HG03521 (cell line): ENCODE data around the gene MYL3.

ENCODE experiments used
- ATAC-seq: cut with Tn5 transposase; IDR thresholded peaks from one replicate; pipeline ENCODE4 v1.9.1; 2021; ENCODE audit warnings: mild to moderate bottlenecking, moderate library complexity; ENCODE audit not compliant: unreplicated experiment

The MYL3 gene

DNA sequence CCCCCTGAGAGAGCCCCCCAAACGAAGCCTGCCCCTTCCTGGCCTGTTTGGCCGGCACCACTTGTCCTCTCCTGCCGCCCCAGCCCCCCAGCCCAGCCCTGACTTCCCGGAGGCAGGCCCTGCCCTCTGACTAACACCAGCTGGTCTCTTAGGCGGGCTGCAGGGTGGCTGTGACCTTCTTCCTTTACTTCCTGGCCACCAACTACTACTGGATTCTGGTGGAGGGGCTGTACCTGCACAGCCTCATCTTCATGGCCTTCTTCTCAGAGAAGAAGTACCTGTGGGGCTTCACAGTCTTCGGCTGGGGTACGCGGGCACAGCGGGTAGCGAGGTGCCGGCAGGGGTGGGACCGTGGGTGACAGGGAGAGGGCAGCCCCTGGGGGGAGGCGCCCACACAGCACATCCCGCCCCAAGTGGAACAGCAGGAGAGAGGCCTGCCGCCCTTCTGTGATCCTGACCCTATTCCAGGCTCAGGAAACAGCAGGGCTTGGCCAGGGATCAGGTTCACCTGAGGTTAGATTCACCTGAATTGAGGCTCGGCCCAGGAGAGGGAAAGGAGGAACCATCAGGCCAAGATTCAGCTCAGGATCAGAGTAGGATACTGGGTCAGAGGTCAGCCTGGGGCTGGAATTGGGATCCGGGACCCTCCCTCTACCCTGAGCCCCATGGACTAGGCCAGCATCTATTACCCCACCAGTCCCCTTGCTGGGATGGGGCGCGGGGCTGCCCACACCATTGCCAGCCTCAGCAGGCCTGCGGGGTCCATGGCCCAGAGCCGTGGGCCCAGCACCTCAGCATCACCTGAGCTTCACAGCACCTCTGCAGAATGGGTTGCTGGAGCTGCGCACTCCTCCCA is 36.1 kb upstream of the MYL3 start:
- no peak for ATAC-seq

DNA sequence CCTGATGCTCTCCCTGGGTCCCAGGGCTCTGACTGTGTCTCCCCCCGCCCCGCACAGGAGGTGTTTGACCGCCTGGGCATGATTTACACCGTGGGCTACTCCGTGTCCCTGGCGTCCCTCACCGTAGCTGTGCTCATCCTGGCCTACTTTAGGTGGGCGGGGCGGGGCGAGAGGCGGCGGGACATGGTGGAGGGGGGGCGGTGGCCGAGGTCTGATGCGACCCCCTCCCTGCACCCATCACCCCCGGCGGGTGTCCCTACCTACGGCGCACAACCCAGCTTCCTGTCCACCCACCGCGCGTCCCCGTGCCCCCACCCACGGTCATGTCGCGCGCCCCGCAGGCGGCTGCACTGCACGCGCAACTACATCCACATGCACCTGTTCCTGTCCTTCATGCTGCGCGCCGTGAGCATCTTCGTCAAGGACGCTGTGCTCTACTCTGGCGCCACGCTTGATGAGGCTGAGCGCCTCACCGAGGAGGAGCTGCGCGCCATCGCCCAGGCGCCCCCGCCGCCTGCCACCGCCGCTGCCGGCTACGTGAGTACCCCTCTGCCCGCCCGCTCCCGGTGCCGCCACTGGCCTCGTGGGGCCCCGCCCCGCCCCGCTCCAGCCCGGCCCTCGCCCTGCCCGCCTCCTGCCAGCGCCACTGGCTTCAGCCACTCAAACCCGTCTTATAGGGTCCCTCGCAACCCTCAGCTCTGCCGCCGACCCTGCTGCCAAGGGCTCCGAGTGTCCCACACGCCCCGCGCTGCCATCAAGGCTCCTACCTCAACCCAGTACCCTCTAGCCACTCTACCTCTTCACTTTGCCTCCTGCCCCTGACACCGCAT is 35.3 kb upstream of the MYL3 start:
- ATAC-seq, result no peak

- ATAC-seq, result no peak
These were observed 34.6 kb upstream of the MYL3 start for GRCh38 chr3:46897829-46898320.

GRCh38 chr3:46897031-46897430 is 33.8 kb upstream of the MYL3 start:
- no peak for ATAC-seq

DNA sequence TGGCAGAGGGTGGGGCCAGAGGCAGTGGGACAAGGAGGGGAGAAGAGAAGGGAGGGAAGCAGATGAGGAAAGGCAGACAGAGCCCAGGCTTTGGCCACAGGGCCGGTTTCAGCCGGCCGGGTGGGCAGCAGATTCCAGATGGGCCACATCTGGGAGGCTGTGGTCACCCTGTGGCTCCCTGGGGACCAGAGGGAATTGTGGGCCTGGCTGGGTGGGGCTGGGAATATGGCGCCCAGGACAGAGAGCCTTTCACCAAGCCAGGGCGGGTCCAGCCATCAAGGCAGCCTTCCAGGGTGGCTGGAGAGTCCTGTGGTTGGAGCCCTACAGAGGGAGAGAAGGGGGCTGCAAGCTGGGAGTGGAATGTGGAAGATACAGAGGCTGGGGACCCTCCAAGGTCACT is 33.1 kb upstream of the MYL3 start:
- no peak for ATAC-seq

GRCh38 chr3:46895761-46896160 is 32.5 kb upstream of the MYL3 start:
- ATAC-seq, result no peak

GRCh38 chr3:46895204-46895660 is 32.0 kb upstream of the MYL3 start:
- ATAC-seq, result no peak

- no peak for ATAC-seq
These were observed 31.0 kb upstream of the MYL3 start for GRCh38 chr3:46894256-46894655.

DNA sequence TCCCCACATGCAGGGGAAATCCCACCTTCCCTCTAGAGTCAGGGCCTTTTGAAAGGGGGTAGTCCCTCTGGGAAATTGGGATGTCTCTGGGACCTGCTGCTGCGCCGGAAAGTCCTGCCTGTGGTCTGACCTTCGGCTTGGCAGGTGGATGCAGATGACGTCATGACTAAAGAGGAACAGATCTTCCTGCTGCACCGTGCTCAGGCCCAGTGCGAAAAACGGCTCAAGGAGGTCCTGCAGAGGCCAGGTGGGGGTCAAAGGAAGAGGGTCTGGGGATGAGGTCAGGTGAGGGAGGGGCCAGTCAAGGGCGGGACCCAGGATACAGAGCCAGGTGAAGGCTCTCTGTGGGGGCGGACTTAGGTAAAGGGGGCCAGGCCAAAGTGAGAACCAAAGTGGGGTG is 30.5 kb upstream of the MYL3 start:
- ATAC-seq, result no peak

GRCh38 chr3:46893146-46893748 is 30.0 kb upstream of the MYL3 start:
- ATAC-seq, result no peak

DNA sequence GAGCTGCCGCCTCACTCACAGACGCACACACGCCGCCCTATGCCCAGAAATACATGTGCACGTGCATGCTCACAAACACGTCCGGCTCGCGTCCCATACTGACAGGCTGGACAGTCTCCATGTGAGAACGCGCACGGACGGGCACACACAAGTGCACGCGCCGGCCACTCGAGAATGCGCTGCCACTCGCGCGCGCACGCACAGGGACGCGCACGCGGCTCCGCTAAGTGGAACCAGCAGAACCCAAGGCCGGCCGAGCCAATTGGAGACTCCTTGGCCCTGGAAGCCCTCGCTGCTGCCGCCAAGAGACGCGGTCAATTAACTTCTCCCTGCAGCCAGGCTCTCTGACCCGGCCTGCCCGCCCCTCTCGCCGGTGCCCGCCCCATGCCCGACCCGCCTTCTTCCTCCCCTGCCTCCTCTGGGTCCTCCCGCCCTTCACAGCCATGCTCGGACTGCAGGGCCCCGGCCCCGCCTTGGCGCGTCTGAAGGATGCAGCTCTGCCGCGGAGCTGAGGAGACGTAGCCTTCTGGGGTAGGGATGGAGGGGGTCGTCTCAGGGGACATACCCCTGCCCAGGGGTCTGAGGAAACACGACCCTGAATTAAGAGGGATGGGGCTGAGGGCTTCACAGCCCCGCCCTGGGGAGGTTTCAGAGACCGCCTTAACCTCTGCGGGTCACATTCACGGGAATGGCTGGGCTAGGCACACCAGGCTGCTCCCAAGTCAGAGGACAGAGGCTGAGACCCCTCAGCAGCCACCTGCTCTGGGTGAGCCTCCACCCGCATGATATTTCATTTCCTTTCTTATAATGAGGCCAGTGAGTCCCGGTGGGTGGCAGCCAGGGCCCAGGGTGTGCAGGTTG is 29.3 kb upstream of the MYL3 start:
- no peak for ATAC-seq

- no peak for ATAC-seq
These were observed 27.9 kb upstream of the MYL3 start for GRCh38 chr3:46891132-46891531.

GRCh38 chr3:46890132-46890531 is 26.9 kb upstream of the MYL3 start:
- ATAC-seq, result no peak

GRCh38 chr3:46889381-46890110 is 26.3 kb upstream of the MYL3 start:
- ATAC-seq, result no peak

DNA sequence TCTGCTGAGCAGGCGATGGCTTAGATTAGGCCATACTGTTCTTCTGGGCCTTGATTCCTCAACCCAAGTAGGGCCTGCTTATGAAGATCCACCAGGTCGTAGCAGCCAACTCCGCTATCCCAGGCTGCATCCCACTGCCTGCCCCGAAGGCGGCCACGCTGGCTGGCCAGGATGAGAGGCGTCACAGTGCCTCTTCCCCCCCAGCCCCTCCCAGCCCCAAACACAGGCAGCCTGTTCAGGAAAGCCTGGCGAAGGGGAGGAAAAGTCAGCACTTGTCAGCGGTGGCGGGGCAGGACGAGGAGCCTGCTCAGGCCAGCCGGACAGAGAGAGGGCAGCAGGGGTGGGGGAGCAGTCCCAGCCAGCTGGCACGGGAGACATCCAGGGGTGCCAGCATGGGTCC is 25.5 kb upstream of the MYL3 start:
- no peak for ATAC-seq

DNA sequence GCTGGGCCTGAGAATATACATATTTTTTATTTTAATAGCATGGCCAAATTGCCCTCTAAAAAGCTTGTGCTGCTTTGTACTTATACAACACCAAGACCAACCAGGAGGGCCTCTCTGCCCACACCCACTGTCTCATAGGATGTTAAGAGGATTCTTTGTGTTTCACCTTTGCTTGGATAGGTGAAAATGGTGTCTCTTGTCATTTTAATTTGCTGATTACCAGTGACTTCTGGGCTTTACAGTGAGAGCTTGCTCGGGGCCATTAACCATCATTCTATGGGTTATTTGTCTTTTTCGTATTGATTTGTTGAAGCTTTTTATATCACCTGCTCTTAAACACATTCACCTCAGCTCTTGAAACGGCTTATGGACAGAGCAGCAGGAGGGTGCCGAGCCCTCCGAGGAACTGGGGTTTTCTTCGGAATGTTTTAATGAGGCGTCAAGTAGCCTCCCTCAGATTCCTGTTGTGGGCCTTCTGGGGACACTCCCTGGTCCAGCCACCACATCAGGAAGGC is 24.8 kb upstream of the MYL3 start:
- no peak for ATAC-seq

- ATAC-seq, result no peak
These were observed 22.4 kb upstream of the MYL3 start for GRCh38 chr3:46885612-46886011.

DNA sequence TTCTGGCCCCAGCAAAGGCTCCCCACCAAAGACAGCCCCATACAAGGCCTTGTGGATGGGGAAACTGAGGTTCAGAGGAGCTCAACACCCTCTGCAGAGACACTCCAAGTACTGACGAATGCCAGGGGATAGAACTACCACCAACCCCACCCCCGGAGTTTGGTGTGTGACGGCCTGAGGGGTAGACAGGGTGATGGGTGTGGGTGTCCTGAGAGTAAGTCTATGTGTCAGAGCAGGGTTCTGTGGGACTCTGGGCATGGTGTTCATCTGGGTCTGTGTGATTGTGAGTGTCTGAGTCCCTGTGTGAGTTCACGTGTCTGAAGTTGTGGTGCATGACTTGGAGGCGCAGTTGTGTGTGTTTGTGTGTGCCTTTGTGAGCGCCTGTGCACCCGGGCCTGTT is 21.7 kb upstream of the MYL3 start:
- no peak for ATAC-seq

GRCh38 chr3:46884427-46884826 is 21.2 kb upstream of the MYL3 start:
- ATAC-seq, result no peak

DNA sequence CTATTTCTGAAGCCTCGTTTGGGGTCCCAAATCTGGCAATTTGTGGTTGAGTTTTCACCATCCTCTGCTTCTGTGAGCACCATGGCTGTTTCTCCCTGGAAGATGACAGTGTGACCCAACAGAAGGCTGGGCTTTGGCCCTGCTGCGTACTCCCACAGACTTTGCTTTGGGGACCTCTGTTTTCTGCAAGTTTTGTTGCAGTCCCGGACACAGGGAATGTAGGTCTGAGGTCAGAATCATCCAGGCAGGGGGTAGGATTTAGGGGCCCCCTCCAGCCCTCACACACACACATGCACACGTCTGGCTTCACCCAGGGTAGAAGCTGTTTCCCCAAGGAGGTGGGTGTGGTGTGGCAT is 20.6 kb upstream of the MYL3 start:
- ATAC-seq, result no peak
